Measurements from ENCODE around the gene LRRC42.
"Not testable (repeated sequence)": the region's sequence is repeated elsewhere in the genome, so short reads cannot be mapped to it uniquely, and the experiment has no call there.

LRRC42 gene

GRCh38 chr1:53967409-53968124, 21.4 kb downstream of the LRRC42 start:
- no peak for DNase-seq (ENCODE audit: low read depth in 2 of 2)
- no peak overlapping the region for H3K4me3 ChIP-seq (replicated peaks in 1 of 2; ENCODE audit: low read depth in 2 of 2, low read length in 2 of 2)
- no peak for TF ChIP-seq CTCF (IDR thresholded peaks at IDR 0.05; ENCODE audit: low read depth, low read length)

- peak in 1 of 2 donors; percentile 28 for DNase-seq (ENCODE audit: low read depth in 2 of 2)
- TF ChIP-seq CTCF (IDR thresholded peaks at IDR 0.05; ENCODE audit: low read depth, low read length) = no peak
- no peak overlapping the region for H3K4me3 ChIP-seq (replicated peaks in 1 of 2; ENCODE audit: low read depth in 2 of 2, low read length in 2 of 2)
Measured at GRCh38 chr1:53968125-53968513, 22.0 kb downstream of the LRRC42 start.

DNA sequence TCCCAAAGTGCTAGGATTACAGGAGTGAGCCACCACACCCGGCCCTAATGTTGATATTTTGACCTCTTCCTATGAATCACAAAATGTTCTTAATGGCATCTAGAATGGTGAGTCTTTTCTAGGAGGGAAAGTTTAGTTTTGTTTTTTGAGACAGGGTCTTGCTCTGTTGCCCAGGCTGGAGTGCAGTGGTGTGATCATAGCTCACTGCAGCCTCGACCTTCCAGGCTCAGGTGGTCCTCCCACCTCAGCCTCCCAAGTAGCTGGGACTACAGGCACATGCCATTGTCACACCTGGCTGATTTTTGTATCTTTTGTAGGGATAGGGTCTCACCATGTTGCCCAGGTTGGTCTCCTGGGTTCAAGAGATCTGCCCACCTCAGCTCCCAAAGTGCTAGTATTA, 23.2 kb downstream of the LRRC42 start:
- H3K4me3 ChIP-seq (replicated peaks in 1 of 2; ENCODE audit: low read depth in 2 of 2, low read length in 2 of 2); DNase-seq (ENCODE audit: low read depth in 2 of 2): not testable (repeated sequence)

- peak in 1 of 2 donors; percentile 53 for DNase-seq (ENCODE audit: low read depth in 2 of 2)
- no peak for TF ChIP-seq CTCF (IDR thresholded peaks at IDR 0.05; ENCODE audit: low read depth, low read length)
- no peak overlapping the region for H3K4me3 ChIP-seq (replicated peaks in 1 of 2; ENCODE audit: low read depth in 2 of 2, low read length in 2 of 2)
Measured at GRCh38 chr1:53971718-53972117, 25.6 kb downstream of the LRRC42 start.

DNA sequence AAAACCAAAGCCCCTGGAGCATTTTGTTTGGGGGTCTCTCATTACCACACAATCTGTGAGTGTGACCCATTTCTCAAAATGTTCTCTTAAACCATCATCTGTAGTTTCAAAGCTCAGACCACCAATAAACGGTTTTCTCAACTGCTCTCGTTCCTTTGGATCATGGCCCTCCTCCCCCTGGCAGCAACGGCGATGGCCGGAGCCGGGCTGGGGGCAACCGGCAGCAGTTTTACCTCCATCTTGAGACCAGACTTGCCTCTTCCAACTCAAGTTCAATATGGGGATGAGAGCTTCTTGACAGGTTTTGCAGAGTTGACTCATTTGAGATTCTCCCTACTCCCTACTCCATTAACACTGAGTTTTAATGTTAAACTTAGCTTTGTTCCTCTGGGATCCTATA, 29.7 kb downstream of the LRRC42 start:
- H3K4me3 ChIP-seq (replicated peaks in 1 of 2; ENCODE audit: low read depth in 2 of 2, low read length in 2 of 2) = no peak overlapping the region
- no peak for TF ChIP-seq CTCF (IDR thresholded peaks at IDR 0.05; ENCODE audit: low read depth, low read length)
- DNase-seq (ENCODE audit: low read depth in 2 of 2) = no peak

- H3K4me3 ChIP-seq (replicated peaks in 1 of 2; ENCODE audit: low read depth in 2 of 2, low read length in 2 of 2) = no peak overlapping the region
- TF ChIP-seq CTCF (IDR thresholded peaks at IDR 0.05; ENCODE audit: low read depth, low read length) = no peak
- no peak for DNase-seq (ENCODE audit: low read depth in 2 of 2)
Measured at GRCh38 chr1:53979712-53980450, 33.7 kb downstream of the LRRC42 start.

DNA sequence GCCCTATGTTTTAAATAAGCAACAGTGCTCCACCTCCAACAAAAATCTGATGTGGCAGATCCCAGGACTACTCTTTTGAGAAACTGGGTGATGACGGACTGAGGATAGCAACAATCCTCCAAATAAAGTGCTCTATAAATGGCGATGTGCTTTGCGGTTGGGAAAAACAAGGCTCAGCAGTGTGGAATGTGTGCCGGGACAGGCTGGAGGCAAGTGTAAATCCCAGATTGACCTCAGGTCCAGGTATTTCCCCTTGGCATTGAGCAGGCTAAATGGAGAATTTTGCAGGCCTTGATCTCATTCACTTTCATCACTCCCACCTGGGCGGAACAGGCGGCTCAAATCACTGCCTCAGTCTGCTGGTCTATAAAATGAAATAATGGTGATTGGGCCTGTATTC, 35.1 kb downstream of the LRRC42 start:
- no peak for DNase-seq (ENCODE audit: low read depth in 2 of 2)
- no peak for TF ChIP-seq CTCF (IDR thresholded peaks at IDR 0.05; ENCODE audit: low read depth, low read length)
- no peak overlapping the region for H3K4me3 ChIP-seq (replicated peaks in 1 of 2; ENCODE audit: low read depth in 2 of 2, low read length in 2 of 2)

All from cardiac fibroblast (primary cell).